Lung (tissue), 12 donors: ENCODE measurements around the gene DENND1A. TPM values are rescaled to one million over a fixed set of nuclear protein-coding genes. Genes with fewer than 3 reads are reported as not detected.

Experiments used
- ATAC-seq: fragments of 200-7000 bp; cut with Tn5 transposase; one replicate; pipeline ENCODE4 v1.9.1; 2020; ENCODE audit warnings: moderate number of reproducible peaks; ENCODE audit not compliant: insufficient read depth, low FRiP score
- DNase-seq, 3 donors: peaks; one replicate each; pipeline ENCODE4 v3.0.0-alpha.2; 2013 to 2017
- H3K27ac ChIP-seq, 2 donors: one replicate each; pipeline ENCODE4 v1.5.1; 2013; ENCODE audit warnings: mild to moderate bottlenecking in 2 of 2, moderate library complexity in 2 of 2, control low read depth in 1 of 2, inconsistent platforms in 1 of 2, low read depth in 1 of 2, low read length in 1 of 2
- H3K27me3 ChIP-seq, 3 donors: one replicate each; pipeline ENCODE4 v1.5.1; 2013; ENCODE audit warnings: low read length in 2 of 3; ENCODE audit not compliant: control insufficient read depth in 3 of 3, insufficient read depth in 3 of 3
- H3K36me3 ChIP-seq, 4 donors: one replicate each; pipeline ENCODE4 v1.5.1; 2013; ENCODE audit warnings: low read length in 4 of 4, mild to moderate bottlenecking in 1 of 4, moderate library complexity in 1 of 4; ENCODE audit not compliant: control insufficient read depth in 4 of 4, insufficient read depth in 4 of 4
- H3K4me1 ChIP-seq, 5 donors: one replicate each; pipeline ENCODE4 v1.5.1; 2013; ENCODE audit warnings: low read length in 5 of 5, mild to moderate bottlenecking in 2 of 5, moderate library complexity in 1 of 5; ENCODE audit not compliant: control insufficient read depth in 5 of 5, insufficient read depth in 5 of 5
- H3K4me3 ChIP-seq: one replicate; pipeline ENCODE4 v1.5.1; 2013; ENCODE audit warnings: mild to moderate bottlenecking, control low read depth, moderate library complexity
- H3K9ac ChIP-seq, 2 donors: one replicate each; pipeline ENCODE4 v1.5.1; 2013; ENCODE audit warnings: low read length in 2 of 2, control low read depth in 1 of 2; ENCODE audit not compliant: insufficient read depth in 1 of 2
- H3K9me3 ChIP-seq, 4 donors: one replicate each; pipeline ENCODE4 v1.5.1; 2013; ENCODE audit warnings: low read length in 3 of 4, mild to moderate bottlenecking in 1 of 4, moderate library complexity in 1 of 4; ENCODE audit not compliant: control insufficient read depth in 4 of 4, insufficient read depth in 3 of 4
- WGBS, 2 donors: extraction: QIAGEN DNeasy Blood & Tissue Kit; methylation state at CpG; one replicate each; pipeline ENCODE4 v1.1.7; 2013; 5-methylcytosine and 5-hydroxymethylcytosine counted together
- polyA plus RNA-seq, 2 donors: library from polyadenylated mRNA; stranded (reverse); fragments of 200-250 nt; gene quantifications; one replicate each; pipeline ENCODE4 v1.2.1, GENCODE V29; 2013
- total RNA-seq, 2 donors: library from RNA; depleted of rRNA in 1 of 2; stranded (reverse); fragments of >200 nt in 1 of 2; gene quantifications; one replicate each; pipeline ENCODE4 v1.2.1, GENCODE V29; 2014 to 2021
- TF ChIP-seq, protein P1 (sequence below): IDR thresholded peaks from 2 replicates; pipeline ENCODE4 v1.5.1; 2012; ENCODE audit warnings: mild to moderate bottlenecking; ENCODE audit errors: control extremely low read depth, extremely low read depth
- donor health status: control.
- donor health status: control.
- donor health status: Bipolar disorder and iron deficiency.
- donor health status: healthy.
- donor health status: DM: yes; HTN: yes; CAD: no.

DENND1A gene
- total and polyA plus RNA-seq, 4 donors: 5.7 to 29.8 (median 14.5) TPM

DNA sequence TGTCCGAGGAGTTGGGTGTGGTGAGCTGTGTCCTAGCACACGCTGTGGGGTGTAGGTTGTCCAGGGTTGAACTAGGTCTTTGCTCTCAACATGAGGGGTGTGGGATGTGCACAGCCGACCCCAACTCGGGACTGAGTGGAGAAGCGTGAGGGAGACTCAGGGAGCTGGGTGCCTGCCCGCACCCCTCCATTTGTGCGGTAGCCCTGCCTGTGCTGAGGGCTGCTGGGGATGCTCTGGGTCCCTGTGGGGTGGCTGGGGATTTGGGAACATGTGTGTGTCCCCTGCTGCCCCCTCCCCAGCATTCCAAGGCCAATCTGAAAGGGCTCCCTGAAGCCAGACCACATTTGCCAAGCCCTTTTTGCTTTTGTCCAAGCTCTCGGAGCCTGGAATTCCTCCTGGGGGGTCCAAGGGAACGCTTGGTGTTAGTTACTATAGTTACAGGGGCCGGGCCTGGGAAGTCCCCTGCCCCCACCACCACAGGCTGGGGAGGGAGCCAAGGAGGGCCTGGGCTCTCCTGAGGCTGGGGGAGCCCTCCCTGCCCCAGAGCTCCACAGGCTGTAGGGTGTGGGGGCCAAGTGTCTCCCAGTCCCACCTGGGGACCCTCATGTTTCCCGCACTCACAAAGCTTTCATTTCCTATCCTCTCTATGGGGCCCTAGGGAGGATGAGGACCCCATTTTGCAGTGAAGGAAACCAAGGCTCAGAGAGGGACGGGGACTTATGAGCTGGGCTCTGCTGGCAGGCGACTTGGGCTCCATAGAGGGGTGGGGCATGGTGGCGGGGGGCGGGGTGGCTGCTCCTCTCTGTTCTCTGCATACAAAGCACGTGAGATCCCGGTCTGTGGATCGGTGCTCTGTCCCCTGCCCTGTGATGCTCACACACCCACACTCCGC is 572.8 kb downstream of the DENND1A start:
- no peak overlapping the region for H3K9ac ChIP-seq
- peaks cover 0 to 15% (median 5%) of the 10 kb centered on the region in 5 donors for H3K4me1 ChIP-seq
- H3K27me3 ChIP-seq: no peaks in the 10 kb centered on the region
- H3K27ac ChIP-seq: no peak overlapping the region
- TF ChIP-seq, protein P1, sequence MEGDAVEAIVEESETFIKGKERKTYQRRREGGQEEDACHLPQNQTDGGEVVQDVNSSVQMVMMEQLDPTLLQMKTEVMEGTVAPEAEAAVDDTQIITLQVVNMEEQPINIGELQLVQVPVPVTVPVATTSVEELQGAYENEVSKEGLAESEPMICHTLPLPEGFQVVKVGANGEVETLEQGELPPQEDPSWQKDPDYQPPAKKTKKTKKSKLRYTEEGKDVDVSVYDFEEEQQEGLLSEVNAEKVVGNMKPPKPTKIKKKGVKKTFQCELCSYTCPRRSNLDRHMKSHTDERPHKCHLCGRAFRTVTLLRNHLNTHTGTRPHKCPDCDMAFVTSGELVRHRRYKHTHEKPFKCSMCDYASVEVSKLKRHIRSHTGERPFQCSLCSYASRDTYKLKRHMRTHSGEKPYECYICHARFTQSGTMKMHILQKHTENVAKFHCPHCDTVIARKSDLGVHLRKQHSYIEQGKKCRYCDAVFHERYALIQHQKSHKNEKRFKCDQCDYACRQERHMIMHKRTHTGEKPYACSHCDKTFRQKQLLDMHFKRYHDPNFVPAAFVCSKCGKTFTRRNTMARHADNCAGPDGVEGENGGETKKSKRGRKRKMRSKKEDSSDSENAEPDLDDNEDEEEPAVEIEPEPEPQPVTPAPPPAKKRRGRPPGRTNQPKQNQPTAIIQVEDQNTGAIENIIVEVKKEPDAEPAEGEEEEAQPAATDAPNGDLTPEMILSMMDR: no peak
- no peaks in the 10 kb centered on the region for H3K9me3 ChIP-seq
- ATAC-seq: no peak
- H3K4me3 ChIP-seq: no peak overlapping the region
- no peaks in the 10 kb centered on the region for H3K36me3 ChIP-seq
- WGBS, 2 donors: 70 to 83% methylated on average over 19 of the region's 19 CpGs
- DNase-seq: no peak

DNA sequence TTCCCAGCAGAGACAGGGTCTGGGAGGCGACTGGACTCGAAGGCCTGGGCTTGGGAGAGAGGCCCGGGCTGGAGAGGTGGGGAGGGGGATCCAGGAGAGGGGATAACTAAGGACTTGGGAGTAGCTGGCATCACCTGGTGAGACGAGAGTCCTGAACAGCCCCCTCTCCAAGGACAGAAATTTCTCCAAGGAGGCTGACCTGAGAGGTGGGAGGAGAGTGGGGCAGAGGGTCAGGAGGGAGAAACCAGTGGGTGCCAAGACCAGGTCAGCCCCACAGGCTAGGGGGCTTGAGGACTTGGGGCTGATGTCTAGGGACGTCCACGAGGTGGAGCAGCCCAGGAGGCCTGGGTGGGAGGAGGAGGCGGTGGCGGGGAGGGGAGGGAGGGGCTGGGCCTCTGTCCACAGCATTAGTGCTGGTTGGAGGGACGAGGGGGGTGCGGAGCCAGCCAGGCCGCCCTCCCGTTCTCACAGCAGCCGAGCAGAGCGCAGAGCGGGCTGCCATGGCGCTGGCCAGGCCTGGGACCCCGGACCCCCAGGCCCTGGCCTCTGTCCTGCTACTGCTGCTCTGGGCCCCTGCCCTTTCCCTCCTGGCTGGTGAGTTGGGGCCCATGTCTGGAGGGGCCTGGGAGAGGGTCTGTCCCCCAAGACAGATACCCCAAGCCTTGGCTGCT is 574.0 kb downstream of the DENND1A start, which contains the start of gene CRB2:
TSS of gene CRB2 (plus strand) at position 437 of the 671 bp plus-strand sequence. CDS start at position 501, 64 bp downstream.
- Histone ChIP-seq H3K4me1 (peaks cover 0 to 15% (median 5%) of the 10 kb centered on the region in 5 donors), H3K27me3 (no peaks in the 10 kb centered on the region), H3K27ac (no peak within 1 kb of the TSS), H3K4me3 (no peak within 1 kb of the TSS), H3K9me3 (no peaks in the 10 kb centered on the region), H3K9ac (no peak within 1 kb of the TSS), H3K36me3 (no peaks in the 10 kb centered on the region)
- DNase-seq: peak in 1 of 3 donors; percentile 52
- TF ChIP-seq, protein P1: no peak
- WGBS, 2 donors: 60 to 75% methylated on average over 15 to 17 of the region's 17 CpGs
- no peak for ATAC-seq

DNA sequence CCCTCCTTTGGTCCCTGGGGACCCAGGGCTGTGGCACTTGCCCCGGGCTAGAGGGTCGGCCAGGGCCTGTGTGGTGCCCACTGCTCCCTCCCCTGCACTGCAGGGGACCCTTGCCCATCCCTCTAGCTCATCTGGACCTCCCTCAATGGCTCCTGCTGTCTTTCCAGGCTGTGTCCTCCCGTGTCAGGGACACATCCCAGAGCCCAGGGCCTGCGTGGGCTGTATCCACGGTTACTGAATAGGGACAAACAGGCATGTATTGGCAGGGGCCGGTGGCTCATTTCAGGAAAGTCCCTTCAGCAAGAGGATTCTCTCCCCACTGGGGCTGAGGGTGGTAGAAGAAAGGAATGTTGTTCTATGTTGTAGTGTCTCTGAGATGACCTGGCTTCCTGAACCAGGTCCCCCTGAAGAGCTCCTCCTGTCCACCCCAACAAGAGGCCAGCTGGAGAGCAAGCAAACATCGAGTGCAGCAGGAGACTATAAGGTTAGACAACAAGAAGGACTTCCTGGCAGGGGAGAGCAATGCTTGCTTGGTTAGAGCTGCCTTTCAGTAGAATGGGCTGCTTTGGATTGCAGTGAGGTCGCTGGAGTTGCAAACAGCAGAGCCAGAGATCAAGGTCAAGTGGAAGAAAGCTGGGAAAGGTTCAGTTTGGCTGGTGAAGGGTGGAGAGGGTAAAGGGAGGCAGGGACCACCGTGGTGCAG is 575.0 kb downstream of the DENND1A start:
- H3K4me3 ChIP-seq: no peak overlapping the region
- H3K9ac ChIP-seq: no peak overlapping the region
- H3K27me3 ChIP-seq: no peaks in the 10 kb centered on the region
- no peaks in the 10 kb centered on the region for H3K36me3 ChIP-seq
- H3K4me1 ChIP-seq: peaks cover 0 to 7% (median 0%) of the 10 kb centered on the region in 5 donors
- H3K27ac ChIP-seq: no peak overlapping the region
- H3K9me3 ChIP-seq: no peaks in the 10 kb centered on the region
- DNase-seq: no peak
- WGBS, 2 donors: 55 to 58% methylated on average over 9 of the region's 9 CpGs
- no peak for ATAC-seq
- TF ChIP-seq, protein P1: no peak
